TTC549 (cell line): Measurements from ENCODE around the gene SORBS2.

Source experiments
- FAIRE-seq: peaks from 2 replicates; lab custom pipeline; 2012; peaks lifted over from hg19 to GRCh38; lab: Jason Lieb, UNC

The SORBS2 gene

DNA sequence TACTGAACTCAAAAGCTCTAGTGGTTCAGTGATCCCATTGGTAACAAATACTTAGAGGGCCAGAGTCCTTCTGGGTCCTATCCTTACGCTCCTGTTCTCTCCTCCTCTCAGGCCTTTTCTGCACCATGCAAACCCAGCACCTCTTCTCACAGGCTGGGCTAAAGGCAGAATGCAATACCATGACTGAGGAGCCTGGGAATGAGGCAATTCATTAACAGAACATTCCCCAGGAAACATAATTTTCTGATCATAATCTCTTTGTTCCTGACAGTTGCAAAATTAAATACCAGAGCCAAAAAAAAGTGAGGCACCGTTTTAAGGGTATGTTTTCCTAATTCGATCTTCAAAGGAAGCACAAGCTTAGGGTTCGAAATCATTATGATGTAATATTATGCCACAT lies 9.0 kb downstream of the SORBS2 start:
- FAIRE-seq = no peak

DNA sequence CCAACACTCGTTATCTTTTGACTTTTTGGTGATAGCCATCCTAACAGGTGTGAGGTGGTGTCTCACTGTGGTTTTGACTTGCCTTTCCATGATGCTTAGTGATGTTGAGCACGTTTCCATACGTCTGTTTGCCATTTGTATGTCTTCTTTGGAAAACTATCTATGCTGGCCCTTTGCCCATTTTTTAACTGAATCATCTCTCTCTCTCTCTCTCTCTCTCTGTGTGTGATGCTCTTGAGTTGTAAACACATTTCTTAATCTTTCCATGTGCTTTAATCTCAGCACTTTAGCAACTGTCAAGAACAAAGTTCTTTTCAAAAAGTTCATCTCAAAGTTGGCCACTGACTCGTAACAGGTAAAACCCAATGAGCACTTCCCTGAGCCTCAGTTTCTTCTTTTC lies 10.5 kb downstream of the SORBS2 start:
- no peak for FAIRE-seq

- FAIRE-seq = no peak
Observed at GRCh38 chr4:185800266-185800945, 11.6 kb downstream of the SORBS2 start.

- no peak for FAIRE-seq
Observed at GRCh38 chr4:185799442-185799841, 12.6 kb downstream of the SORBS2 start.

DNA sequence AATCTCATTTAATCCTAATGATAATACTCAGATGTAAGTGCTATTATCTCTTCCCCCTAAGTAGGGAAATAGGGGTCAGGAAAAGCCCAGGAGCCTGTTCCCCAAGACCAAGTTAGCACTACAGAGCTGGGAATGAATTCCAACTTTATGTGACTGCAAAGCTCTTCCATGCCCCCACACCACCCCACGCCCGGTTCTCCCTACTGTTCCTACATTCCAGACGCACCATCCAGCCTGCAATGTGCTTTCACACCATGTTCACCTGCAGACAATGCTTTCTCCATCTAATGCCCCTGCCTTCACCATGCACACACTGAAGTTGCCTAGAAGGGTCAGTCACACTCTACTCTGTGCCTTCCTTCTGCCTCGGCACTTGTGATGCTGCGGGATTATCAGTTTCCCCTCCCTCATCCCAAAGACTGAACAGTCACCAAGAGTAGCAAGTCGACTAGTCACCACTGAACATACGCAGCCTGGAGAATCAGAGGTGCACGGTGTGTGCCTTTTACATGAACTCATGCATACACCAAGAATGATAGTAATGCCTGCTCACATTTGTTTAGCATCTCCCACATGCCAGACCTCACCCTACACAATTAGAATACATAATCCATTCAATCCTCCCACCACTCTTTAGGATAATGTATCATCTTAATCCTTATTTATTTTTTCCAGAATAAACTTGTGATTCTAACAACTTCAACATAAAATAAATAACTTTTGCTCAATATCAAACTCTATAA lies 14.2 kb downstream of the SORBS2 start:
- FAIRE-seq = no peak

DNA sequence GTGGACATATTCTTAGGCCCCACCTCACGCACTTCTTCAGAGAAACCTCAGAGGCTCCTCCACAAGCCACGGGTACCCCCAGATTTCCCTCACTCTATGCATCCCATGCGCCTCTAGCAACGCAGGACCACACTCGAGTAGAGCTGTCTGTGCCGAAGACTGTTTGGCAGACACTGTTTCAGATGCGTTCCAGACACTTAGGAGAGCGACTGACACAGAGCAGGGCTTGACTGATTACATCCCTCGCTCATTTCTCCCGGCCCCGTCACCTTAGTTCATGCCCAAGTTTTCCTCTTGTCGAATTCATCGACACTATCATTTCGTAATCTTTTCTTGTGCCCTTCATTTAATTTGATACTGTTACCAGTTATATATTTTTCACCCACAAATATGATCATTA lies 15.0 kb downstream of the SORBS2 start:
- no peak for FAIRE-seq

GRCh38 chr4:185796176-185796575 lies 15.8 kb downstream of the SORBS2 start:
- FAIRE-seq = no peak

DNA sequence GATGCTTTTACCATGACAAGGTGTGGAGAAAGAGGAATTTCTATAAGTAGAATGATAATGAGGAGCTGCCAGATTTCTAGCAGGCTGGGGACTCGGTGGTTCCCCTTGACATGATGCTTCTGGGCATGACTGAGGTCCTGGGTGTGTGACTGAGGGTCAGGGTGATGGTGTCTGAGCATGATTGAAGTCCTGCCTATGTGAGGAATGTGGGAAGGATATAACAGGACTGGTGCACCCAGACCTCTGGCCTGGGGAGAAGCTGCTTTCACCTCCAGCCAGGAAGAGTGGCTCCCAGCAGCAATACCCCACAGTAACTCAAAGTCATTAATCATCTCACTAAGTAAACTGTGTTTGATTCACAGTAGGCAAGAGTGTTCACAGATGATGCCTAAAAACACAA lies 17.4 kb downstream of the SORBS2 start:
- FAIRE-seq = no peak

- no peak for FAIRE-seq
Observed at GRCh38 chr4:185793716-185794115, 18.3 kb downstream of the SORBS2 start.

DNA sequence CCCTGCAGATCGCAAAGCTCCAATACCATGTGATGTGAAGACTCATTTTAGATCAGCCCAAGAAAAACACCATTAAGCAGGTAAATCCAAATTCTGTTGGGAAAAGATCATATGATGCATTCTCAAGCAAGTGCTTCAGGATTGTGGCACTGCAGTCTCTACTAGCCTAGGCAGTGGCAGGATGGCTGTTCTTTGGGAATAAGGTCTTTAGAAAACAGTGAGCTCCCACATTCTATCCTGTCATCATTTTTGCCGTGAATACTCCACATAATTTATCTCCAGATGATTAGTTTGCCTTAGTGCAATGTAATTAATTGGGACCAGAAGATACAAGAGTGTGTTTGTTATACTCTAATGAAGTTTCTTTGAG lies 18.9 kb downstream of the SORBS2 start:
- FAIRE-seq = no peak

DNA sequence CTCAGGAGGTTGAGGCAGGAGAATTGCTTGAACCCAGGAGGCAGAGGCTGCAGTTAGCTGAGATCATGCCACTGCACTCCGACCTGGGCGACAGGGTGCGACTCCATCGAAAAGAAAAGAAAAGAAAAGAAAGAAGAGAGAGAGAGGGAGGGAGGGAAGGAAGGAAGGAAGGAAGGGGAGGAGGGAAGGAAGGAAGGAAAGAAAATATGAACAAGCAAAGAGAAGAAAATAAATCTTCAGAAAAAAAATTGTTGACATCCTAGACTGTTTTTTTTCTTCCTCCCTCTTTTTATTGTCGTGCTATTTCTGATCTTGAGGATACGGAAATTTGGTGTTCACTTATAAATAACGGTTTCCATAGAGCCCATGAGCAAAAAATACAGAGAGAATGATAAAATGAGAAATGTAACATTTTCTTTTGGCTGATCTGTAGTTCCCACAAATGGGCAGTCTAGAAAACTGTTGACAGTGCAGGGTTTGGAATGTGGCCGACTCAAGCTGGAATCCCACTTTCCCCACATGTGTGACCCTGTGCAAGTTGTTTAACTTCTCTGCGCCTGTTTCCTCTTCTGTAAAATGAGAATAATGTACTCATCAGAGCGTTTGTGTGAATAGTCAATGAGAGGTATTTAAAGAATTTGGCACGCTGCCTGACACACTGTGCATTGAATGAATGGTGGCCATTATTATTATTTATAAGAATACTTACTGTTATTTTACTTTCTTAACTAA lies 19.4 kb downstream of the SORBS2 start:
- FAIRE-seq = no peak

DNA sequence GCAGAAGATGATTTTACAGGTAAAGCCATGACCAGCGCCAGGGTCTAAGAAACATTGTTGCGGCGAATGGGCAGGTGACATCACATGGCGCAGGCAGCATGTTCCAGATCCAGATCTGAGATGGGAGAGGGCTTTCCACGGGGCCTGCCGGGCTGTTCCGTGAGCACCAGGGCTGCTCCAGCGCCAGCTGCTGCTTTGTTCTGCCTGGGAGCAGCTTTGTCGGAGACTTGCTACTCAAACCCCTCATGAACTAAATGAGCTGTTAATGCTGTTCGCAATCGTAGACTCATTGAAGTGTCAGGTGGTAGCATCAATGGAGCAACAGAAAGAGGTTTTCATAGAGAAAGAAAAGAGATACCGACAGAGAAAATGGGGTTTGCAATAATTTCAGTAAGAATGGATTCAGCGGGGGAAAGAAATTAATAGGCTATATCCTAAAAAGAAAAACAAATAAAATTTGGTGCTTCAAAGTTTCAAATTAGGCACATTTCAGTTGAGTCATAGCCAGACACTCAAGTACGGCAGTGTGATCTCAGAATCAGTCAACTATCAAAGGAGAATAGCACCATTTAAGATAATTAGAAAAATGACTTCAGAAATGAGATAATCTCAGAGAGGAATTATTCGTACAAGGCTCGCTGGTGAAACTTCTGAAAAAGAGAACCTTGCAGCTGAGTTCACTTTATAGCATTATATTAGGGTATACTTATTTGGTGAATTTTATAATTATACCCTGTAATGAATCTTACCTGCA lies 23.9 kb downstream of the SORBS2 start:
- FAIRE-seq = no peak

DNA sequence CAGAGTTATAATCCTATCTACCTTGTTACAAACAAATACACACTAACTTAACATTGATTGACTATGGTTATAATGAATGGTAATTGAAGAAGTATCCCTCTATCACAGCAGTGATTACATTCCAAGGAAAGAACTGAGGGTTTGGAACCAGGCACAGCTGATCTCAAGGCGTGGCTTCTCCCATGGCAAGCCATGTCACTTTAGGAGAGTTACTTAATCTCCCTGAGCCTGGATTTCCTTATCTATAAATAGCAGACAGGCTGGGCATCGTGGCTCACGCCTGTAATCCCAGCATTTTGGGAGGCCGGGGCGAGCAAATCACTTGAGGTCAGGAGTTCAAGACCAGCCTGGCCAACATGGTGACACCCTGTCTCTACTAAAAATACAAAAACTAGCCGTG lies 25.6 kb downstream of the SORBS2 start:
- FAIRE-seq = no peak

- no peak for FAIRE-seq
Observed at GRCh38 chr4:185783574-185783973, 28.4 kb downstream of the SORBS2 start.

- FAIRE-seq = no peak
Observed at GRCh38 chr4:185782523-185782922, 29.5 kb downstream of the SORBS2 start.

GRCh38 chr4:185781555-185782215 lies 30.3 kb downstream of the SORBS2 start:
- FAIRE-seq = no peak

DNA sequence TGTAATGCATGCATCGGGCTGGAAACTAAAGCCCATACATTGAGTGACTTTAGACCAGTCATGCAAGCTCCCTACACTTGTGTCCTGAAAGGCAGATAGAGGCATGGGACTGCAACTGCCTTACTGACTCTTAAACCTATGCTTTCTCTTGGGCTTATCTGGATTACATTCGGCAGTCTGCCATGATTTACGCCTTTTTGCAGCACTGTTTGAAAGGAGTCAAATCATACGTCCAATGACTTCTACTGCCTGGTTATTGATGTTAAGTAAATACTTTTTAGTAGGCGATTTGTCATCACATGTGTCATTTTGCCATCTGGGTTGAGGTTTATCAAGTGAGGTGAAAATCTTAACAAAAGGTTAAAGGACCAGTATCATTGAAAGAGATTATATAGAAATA lies 31.5 kb downstream of the SORBS2 start:
- FAIRE-seq = no peak

GRCh38 chr4:185779517-185779916 lies 32.5 kb downstream of the SORBS2 start:
- no peak for FAIRE-seq

DNA sequence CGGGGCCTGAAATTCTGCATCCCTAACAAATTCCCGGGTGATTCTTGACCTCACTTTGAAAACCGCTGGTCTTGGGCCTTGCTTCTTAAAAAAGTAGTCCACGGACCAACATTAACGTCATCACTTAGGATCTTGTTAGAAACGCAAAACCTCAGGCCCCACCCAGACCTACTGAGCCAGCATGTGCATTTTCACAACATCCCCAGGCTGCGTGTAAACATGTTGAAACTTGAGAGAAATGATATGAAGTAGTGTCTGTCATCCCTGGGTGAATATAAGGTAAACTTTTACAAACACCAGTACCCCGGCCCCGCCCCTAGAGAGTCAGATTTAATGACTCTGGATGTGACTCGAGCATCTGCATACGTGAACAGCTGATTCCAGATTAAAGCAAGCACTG lies 33.7 kb downstream of the SORBS2 start:
- no peak for FAIRE-seq

DNA sequence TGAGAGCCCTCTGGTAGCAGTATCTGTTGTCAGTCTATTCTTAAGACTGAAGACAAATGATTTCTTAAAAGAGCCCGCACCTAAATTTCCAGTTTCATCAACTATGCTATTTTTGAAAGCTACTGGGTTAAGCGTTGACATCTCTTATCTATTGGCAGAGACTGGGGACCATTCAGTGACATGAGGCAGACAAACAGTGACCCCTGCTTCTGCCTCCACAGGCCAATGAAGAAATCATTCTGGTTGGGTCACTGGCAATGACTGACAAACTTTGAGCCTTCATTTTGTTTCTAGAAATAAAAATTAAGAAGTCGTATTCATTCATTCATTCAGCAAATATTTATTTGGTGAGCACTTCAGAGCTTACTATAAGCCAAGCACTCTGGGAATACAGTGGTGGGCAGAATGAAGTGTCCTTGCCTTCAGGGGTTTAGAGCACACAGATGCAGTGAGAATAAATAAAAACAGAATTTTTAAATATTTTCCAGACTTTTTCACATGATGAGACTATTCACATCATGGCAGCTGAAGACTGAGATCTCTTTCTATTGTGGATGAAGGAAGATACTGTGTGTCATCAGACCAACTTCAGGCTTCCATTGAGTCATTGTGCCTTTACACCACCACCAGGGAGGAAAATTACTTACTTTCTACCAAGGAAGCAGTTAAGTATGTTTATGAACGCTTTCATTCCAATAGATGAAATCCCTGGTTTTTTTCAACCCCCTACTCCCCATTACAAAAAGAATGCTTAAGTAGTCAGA lies 36.0 kb downstream of the SORBS2 start:
- FAIRE-seq = no peak
